Measurements from ENCODE around the gene ALDH1A1. TPM values are rescaled to one million over a fixed set of nuclear protein-coding genes. Genes with fewer than 3 reads are reported as not detected.

The ALDH1A1 gene
- total and polyA plus RNA-seq, 2 donors (not counting 3 experiments of a cell fraction or from before 2014, with no cell fraction given) = 91.1 to 287 TPM

GRCh38 chr9:72945391-72945790 lies 7.5 kb downstream of the ALDH1A1 start:
- peaks cover 0 to 2% of the 10 kb centered on the region in 2 experiments for H3K36me3 ChIP-seq (ENCODE audit: control insufficient read depth in 2 of 2, extremely low read depth in 1 of 2, insufficient read depth in 2 of 2, low read length in 2 of 2)
- no TSS peak for BruUV-seq (replicated peaks)
- no peaks in the 10 kb centered on the region for H3K27me3 ChIP-seq (ENCODE audit: control insufficient read depth in 2 of 2, insufficient read depth in 2 of 2, low read length in 2 of 2)
- POLR2A ChIA-PET = no interaction called here
- no peaks in the 10 kb centered on the region for H3K9me3 ChIP-seq (replicated peaks; ENCODE audit: control insufficient read depth, insufficient read depth, low read length)
- no peak for DNase-seq (ENCODE audit: low read depth, low spot score)
- TF ChIP-seq EZH2 (IDR thresholded peaks at IDR 0.05; ENCODE audit: borderline replicate concordance, low read depth, low read length, severe bottlenecking) (no peak), CTCF (IDR thresholded peaks at IDR 0.05; ENCODE audit: extremely low read depth in 1 of 2, insufficient read depth in 1 of 2, low read depth in 1 of 2, low read length in 2 of 2) (no peak), POLR2A (IDR thresholded peaks at IDR 0.05; ENCODE audit: low read depth, low read length) (no peak), MAX (IDR thresholded peaks at IDR 0.05; ENCODE audit: insufficient read depth, insufficient read length) (no peak), GATA2 (IDR thresholded peaks at IDR 0.05; ENCODE audit: insufficient read depth, insufficient read length, low read depth, low read length) (no peak), POLR2AphosphoS5 (IDR thresholded peaks at IDR 0.05; ENCODE audit: insufficient read depth, low read depth, low read length) (no peak), FOS (IDR thresholded peaks at IDR 0.05; ENCODE audit: borderline replicate concordance, insufficient read depth, low read length) (no peak), MYC (IDR thresholded peaks at IDR 0.05; ENCODE audit: low read depth, low read length) (no peak), JUN (IDR thresholded peaks at IDR 0.05; ENCODE audit: borderline replicate concordance, insufficient read depth, insufficient read length, low read depth) (no peak)
- no peak overlapping the region for H3K9ac ChIP-seq (replicated peaks; ENCODE audit: extremely low read depth, insufficient read depth, low read length)
- peaks cover 7% of the 10 kb centered on the region for H3K4me1 ChIP-seq (ENCODE audit: control insufficient read depth, extremely low read depth, insufficient read depth, low read length)
- no peak overlapping the region for H3K4me3 ChIP-seq (replicated peaks in 1 of 3; ENCODE audit: insufficient read depth in 1 of 3, low read depth in 1 of 3, low read length in 3 of 3)
- H3K79me2 ChIP-seq (ENCODE audit: control insufficient read depth, insufficient read depth, low read length) = peaks cover 2% of the 10 kb centered on the region
- no peak for FAIRE-seq
- dilution Hi-C loops (cut with MboI; ENCODE audit: extremely low pct_ligation_motif_present, low sequenced_read_pairs) (no loop called here), intact Hi-C loops (cut with micrococcal nuclease) (loop anchor here (5.0 kb wide), 1 partner anchor 73 kb away; no protein-coding TSS in a partner anchor)
- CTCF ChIA-PET = interaction anchor here (0.6 kb wide), 1 partner anchor 500 kb away, joined by 3 read pairs; no protein-coding TSS in a partner anchor
- H2AFZ ChIP-seq (ENCODE audit: low read depth, low read length) = no peak overlapping the region
- H3K27ac ChIP-seq (ENCODE audit: insufficient read depth, low read depth, low read length) = no peak overlapping the region
- H4K20me1 ChIP-seq (replicated peaks; ENCODE audit: control insufficient read depth, extremely low read depth, insufficient read depth, low read length) = no peaks in the 10 kb centered on the region
- no peaks in the 10 kb centered on the region for H3K9me1 ChIP-seq (replicated peaks; ENCODE audit: control insufficient read depth, extremely low read depth, insufficient read depth, low read length)
- peak overlapping the region; percentile 21 for H3K4me2 ChIP-seq (ENCODE audit: insufficient read depth, low read length)
